Keratinocyte (primary cell): ENCODE data around the gene DSEL. TPM values are rescaled to one million over a fixed set of nuclear protein-coding genes. Genes with fewer than 3 reads are reported as not detected.

Experiments
- DNase-seq: peaks from one replicate; pipeline ENCODE4 v3.0.0-alpha.2; 2011; ENCODE audit warnings: low read depth, missing footprints, low spot score
- FAIRE-seq: peaks from 2 replicates; lab custom pipeline; 2011; peaks lifted over from hg19 to GRCh38; lab: Jason Lieb, UNC
- H2AFZ ChIP-seq: 2 replicates; pipeline ENCODE4 v1.6.0; 2012; ENCODE audit warnings: low read length, control low read depth, inconsistent platforms; ENCODE audit not compliant: control insufficient read depth
- H3K27ac ChIP-seq: 2 replicates; pipeline ENCODE4 v1.5.1; 2011; ENCODE audit warnings: low read length; ENCODE audit not compliant: control insufficient read depth, insufficient read depth
- H3K27me3 ChIP-seq: 3 replicates; pipeline ENCODE4 v1.6.0; 2011; ENCODE audit warnings: low read length; ENCODE audit not compliant: control insufficient read depth, insufficient read depth; ENCODE audit errors: extremely low read depth
- H3K36me3 ChIP-seq, 2 experiments: 2 replicates in 1 of 2; 3 replicates in 1 of 2; pipeline ENCODE4 v1.5.1; 2011; ENCODE audit warnings: low read length in 2 of 2, mild to moderate bottlenecking in 1 of 2; ENCODE audit not compliant: control insufficient read depth in 2 of 2, insufficient read depth in 2 of 2; ENCODE audit errors: extremely low read depth in 1 of 2
- H3K4me1 ChIP-seq: 3 replicates; pipeline ENCODE4 v1.5.1; 2011; ENCODE audit warnings: low read length; ENCODE audit not compliant: control insufficient read depth, insufficient read depth; ENCODE audit errors: extremely low read depth
- H3K4me2 ChIP-seq: 3 replicates; pipeline ENCODE4 v1.6.0; 2011; ENCODE audit warnings: low read depth, low read length; ENCODE audit not compliant: control insufficient read depth, insufficient read depth; ENCODE audit errors: extremely low read depth
- H3K4me3 ChIP-seq, 3 experiments: fragments of 200-600 bp in 1 of 3; sonication (generic) in 1 of 3; 2 replicates in 2 of 3; 3 replicates in 1 of 3; pipeline ENCODE4 v1.5.1; 2011 to 2016; ENCODE audit warnings: low read length in 3 of 3, mild to moderate bottlenecking in 3 of 3, control low read depth in 2 of 3, inconsistent platforms in 1 of 3, low read depth in 1 of 3, mixed read lengths in 1 of 3, mixed run types in 1 of 3, moderate library complexity in 1 of 3; ENCODE audit not compliant: control insufficient read depth in 2 of 3, insufficient read depth in 2 of 3; ENCODE audit errors: extremely low read depth in 1 of 3
- H3K79me2 ChIP-seq: 2 replicates; pipeline ENCODE4 v1.6.0; 2012; ENCODE audit warnings: low read length; ENCODE audit not compliant: control insufficient read depth, insufficient read depth
- H3K9ac ChIP-seq: 3 replicates; pipeline ENCODE4 v1.6.0; 2011; ENCODE audit warnings: low read length; ENCODE audit not compliant: control insufficient read depth, insufficient read depth; ENCODE audit errors: extremely low read depth
- H3K9me1 ChIP-seq: 3 replicates; pipeline ENCODE4 v1.6.0; 2011; ENCODE audit warnings: low read length; ENCODE audit not compliant: control insufficient read depth, insufficient read depth; ENCODE audit errors: extremely low read depth
- H3K9me3 ChIP-seq: 2 replicates; pipeline ENCODE4 v1.5.1; 2012; ENCODE audit warnings: low read depth, low read length; ENCODE audit not compliant: control insufficient read depth
- H4K20me1 ChIP-seq: 3 replicates; pipeline ENCODE4 v1.6.0; 2011; ENCODE audit warnings: low read length; ENCODE audit not compliant: control insufficient read depth, insufficient read depth; ENCODE audit errors: extremely low read depth
- EZH2 ChIP-seq: IDR thresholded peaks from one replicate; pipeline ENCODE4 v1.6.1; 2012; ENCODE audit warnings: inconsistent platforms, mild to moderate bottlenecking, low read length, moderate library complexity
- dilution Hi-C: fragments of 300-500 bp; cut with MboI; formaldehyde crosslinking; loops from one replicate; pipeline ENCODE4 v1.7.0; 2020; ENCODE audit warnings: low sequenced_read_pairs; ENCODE audit not compliant: extremely low pct_ligation_motif_present
- polyA plus RNA-seq, 5 experiments: library from polyadenylated mRNA; depleted of rRNA in 3 of 5; stranded (reverse) in 3 of 5; stranded (forward) in 1 of 5; unstranded in 1 of 5; fragments of >200 nt; gene quantifications; 1 replicate in 1 of 5; 2 replicates in 3 of 5; 3 replicates in 1 of 5; pipeline versions ENCODE4 v1.2.1 to v1.2.3, GENCODE V29; 2011 to 2012; ENCODE audit warnings: missing spikeins in 2 of 5, low read depth in 1 of 5, low replicate concordance in 1 of 5
- TF ChIP-seq, protein P1 (sequence below), 3 experiments: IDR thresholded peaks in 1 of 3; conservative IDR thresholded peaks in 1 of 3; optimal IDR thresholded peaks in 1 of 3; 2 replicates in 2 of 3; 3 replicates in 1 of 3; pipeline versions ENCODE3 to v1.5.1; 2011; ENCODE audit warnings: low read length in 3 of 3, mild to moderate bottlenecking in 3 of 3, moderate library complexity in 2 of 3, control low read depth in 1 of 3, inconsistent platforms in 1 of 3; ENCODE audit not compliant: insufficient read depth in 2 of 3; ENCODE audit errors: extremely low read depth in 1 of 3

The DSEL gene
- polyA plus RNA-seq, 1 donor (not counting 4 experiments of a cell fraction or from before 2014, with no cell fraction given) = 3.4 TPM

- Histone ChIP-seq H3K4me1 (no peaks in the 10 kb centered on the region), H2AFZ (no peak overlapping the region), H3K9ac (no peak overlapping the region), H3K4me3 (no peak overlapping the region), H3K4me2 (no peak overlapping the region), H3K9me3 (no peaks in the 10 kb centered on the region), H3K27me3 (no peaks in the 10 kb centered on the region), H4K20me1 (no peaks in the 10 kb centered on the region), H3K79me2 (no peaks in the 10 kb centered on the region), H3K9me1 (no peaks in the 10 kb centered on the region), H3K27ac (no peak overlapping the region), H3K36me3 (no peaks in the 10 kb centered on the region)
- TF ChIP-seq, protein P1, sequence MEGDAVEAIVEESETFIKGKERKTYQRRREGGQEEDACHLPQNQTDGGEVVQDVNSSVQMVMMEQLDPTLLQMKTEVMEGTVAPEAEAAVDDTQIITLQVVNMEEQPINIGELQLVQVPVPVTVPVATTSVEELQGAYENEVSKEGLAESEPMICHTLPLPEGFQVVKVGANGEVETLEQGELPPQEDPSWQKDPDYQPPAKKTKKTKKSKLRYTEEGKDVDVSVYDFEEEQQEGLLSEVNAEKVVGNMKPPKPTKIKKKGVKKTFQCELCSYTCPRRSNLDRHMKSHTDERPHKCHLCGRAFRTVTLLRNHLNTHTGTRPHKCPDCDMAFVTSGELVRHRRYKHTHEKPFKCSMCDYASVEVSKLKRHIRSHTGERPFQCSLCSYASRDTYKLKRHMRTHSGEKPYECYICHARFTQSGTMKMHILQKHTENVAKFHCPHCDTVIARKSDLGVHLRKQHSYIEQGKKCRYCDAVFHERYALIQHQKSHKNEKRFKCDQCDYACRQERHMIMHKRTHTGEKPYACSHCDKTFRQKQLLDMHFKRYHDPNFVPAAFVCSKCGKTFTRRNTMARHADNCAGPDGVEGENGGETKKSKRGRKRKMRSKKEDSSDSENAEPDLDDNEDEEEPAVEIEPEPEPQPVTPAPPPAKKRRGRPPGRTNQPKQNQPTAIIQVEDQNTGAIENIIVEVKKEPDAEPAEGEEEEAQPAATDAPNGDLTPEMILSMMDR (optimal IDR thresholded peaks at IDR 0.05 in 1 of 3, IDR thresholded peaks at IDR 0.05 in 1 of 3, conservative IDR thresholded peaks at IDR 0.05 in 1 of 3; ENCODE audit: extremely low read depth in 1 of 3, insufficient read depth in 2 of 3, low read length in 3 of 3) = no peak
- TF ChIP-seq EZH2 = no peak
- DNase-seq (no peak), FAIRE-seq (no peak)
- dilution Hi-C loops = no loop called here
These were observed 15.4 kb upstream of the DSEL start for GRCh38 chr18:67531929-67532328.

DNA sequence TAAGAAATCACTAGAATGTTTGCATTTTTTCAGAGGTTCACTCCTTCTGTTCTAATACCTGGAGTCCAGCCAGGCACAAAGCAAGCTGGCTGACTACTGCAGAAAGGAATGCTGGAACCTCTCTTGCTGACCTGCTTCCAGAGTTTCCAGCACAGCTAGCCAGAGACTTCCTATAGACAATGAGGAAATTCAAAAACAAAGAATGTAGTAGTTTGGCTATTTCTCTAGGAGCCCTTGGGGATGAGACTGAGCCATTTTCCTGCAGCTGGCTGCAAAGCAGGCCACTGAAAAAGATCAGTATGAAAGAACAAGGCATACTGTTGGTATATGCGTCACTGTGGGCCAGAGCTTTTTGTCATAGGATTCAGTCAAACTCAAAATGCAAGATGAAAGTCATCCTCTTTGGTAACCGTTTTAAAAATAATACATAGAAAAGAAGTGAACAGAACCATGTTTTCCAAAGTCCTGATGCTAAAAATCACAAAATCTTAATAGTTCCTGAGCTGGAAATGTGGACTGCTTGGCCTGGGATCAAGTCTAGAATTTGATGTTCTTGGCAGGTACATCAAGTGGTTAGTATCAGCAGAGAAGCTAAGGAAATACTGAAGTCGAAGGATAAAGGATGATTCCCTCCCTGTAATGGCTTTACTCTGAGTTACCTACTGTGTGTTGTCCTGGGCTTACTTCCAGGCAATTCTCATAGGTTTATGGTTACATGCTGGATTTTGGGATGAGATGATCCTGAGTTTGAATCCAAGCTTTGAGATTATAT, 9.0 kb upstream of the DSEL start:
- DNase-seq (peak; percentile 35), FAIRE-seq (peak; percentile 92)
- H3K4me2 ChIP-seq = peak overlapping the region; percentile 42
- H2AFZ ChIP-seq = peak overlapping the region; percentile 41
- H3K4me1 ChIP-seq = peaks cover 13% of the 10 kb centered on the region
- H3K36me3 ChIP-seq = no peaks in the 10 kb centered on the region
- H3K79me2 ChIP-seq = no peaks in the 10 kb centered on the region
- H4K20me1 ChIP-seq = no peaks in the 10 kb centered on the region
- H3K27me3 ChIP-seq = no peaks in the 10 kb centered on the region
- H3K9ac ChIP-seq = no peak overlapping the region
- no peak for TF ChIP-seq EZH2
- TF ChIP-seq, protein P1 (optimal IDR thresholded peaks at IDR 0.05 in 1 of 3, IDR thresholded peaks at IDR 0.05 in 1 of 3, conservative IDR thresholded peaks at IDR 0.05 in 1 of 3; ENCODE audit: extremely low read depth in 1 of 3, insufficient read depth in 2 of 3, low read length in 3 of 3) = no peak
- H3K9me3 ChIP-seq = no peaks in the 10 kb centered on the region
- no peaks in the 10 kb centered on the region for H3K9me1 ChIP-seq
- dilution Hi-C loops = no loop called here
- H3K27ac ChIP-seq = no peak overlapping the region
- no peak overlapping the region for H3K4me3 ChIP-seq
